A204.1 (cell line): Measurements from ENCODE around the gene UFD1.

Experiments
- FAIRE-seq: peaks from 2 replicates; lab custom pipeline; 2012; peaks lifted over from hg19 to GRCh38; lab: Jason Lieb, UNC

The UFD1 gene

DNA sequence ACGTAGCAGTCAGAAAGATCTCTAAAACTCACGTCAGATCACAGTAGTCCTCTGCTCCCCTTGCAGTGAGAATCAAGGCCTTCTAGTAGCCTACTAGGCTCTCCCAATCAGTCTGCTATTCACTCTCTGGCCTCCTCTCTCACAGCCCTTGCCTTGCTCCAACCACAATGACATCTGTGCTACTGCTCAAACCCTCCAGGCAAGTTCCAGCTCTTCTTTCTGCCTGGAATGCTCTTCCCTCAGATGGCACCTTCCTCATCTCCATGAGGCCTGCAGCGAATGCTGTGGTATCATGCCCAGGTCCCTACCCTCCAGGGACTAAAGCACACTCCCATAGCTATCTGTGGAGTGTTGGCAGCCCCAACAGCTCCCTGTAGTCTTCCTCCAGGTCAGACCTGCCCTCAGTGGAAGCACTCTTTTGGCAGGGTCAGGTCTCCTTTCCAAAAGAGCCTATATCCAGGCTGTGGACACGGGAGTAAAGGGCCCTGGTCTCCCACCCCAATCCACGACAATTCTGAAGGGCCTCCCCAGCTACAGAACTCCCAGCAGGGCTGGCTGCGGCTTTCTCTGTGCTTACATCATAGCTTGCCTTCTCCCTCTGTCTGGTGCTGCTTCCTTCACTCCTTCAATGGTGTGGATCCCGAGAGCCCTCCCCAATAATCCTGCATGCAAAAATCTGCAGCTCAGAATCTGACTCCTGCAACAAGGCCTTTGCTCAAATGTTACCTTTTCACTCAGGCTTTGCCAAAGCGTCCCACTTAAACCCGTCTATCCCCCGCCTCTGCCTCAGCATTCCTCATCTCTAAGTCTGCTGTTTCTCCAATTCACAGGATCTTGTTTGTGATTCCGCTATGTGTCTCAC, 56.3 kb downstream of the UFD1 start:
- FAIRE-seq: no peak

DNA sequence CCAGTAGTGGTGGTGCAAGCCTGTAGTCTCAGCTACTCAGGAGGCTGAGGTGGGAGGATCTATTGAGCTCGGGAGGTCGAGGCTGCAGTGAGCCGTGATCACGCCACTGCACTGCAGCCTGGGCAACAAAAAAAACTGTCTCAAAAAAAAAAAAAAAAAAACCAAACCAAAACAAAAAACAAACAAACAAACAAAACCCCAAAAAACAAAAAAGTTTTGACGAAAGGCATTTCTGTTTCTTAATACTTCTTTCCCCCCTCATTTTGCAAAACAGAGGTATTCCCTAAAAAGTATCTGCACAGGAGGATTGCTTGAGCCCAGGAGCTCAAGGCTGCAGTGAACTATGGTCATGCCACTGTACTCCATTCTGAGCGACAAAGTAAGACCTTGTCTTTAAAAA, 58.7 kb downstream of the UFD1 start:
- FAIRE-seq: no peak

DNA sequence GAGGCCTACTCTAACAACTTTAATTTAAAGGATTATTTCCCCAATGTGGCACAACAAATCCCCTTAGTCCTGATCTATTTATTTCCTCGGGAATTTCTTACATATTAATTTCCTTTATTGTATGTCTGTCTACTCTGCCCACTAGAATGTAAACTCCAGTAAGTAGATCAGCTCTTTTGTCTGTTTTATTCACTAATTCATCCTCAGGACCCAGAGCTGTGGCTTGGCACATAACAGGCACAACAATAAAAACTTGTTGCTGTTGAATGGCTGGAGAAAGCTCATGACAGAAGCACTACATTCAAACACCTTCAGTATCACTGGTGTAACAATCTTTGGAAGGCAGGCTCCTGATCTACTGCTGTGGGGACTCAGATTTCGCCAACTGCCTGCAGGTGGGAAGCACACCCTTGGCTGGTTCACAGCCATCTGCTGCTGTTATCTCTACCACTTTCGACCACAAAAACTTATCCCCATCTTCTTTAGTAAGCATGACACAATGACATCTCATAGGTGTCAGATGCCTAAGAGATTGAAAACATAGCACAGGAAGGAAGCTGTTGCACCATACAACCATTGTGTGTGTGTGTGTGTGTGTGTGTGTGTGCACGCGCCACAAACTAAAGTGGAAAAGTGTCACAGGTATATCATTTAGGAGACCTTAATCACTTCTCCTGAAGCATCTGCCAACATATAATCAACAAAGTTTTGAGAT, 59.4 kb downstream of the UFD1 start:
- no peak for FAIRE-seq

DNA sequence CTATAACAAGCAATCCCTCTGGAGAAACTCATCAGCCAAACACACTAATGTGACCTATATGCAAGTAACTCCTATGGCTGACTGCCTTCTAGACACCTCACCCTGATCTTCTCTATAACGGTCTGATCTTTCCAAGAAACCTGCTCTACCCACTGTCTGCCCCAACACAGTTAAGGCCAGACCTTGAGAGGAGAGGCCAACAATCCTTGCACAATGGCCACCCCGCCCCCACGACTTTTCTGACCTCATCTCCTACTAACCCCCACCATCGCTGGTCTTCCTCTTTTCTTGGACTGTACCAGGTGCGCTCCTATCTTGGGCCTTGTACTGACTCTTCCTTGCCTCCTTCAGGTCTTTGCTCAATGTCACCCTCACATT, 59.9 kb downstream of the UFD1 start:
- FAIRE-seq: no peak

DNA sequence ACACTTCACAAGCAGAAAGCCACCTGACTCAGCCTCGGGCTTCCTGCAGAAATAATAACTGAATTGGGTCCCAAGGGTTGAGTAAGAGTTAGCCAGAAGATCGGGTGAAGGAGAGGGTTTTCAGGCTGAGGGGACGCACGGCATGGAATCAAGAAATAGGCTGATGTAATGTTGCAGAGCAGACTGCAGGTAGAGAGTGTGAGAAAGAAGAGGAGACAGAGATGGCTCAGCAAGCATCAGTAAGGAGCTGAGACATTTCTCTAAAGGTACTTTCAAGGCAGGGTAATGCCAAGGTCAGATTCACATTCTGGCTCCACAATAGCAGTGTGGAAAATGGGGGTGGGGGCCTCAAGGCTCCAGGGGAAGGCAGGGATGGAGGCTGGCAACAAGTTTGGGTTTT, 66.1 kb downstream of the UFD1 start:
- FAIRE-seq: no peak

DNA sequence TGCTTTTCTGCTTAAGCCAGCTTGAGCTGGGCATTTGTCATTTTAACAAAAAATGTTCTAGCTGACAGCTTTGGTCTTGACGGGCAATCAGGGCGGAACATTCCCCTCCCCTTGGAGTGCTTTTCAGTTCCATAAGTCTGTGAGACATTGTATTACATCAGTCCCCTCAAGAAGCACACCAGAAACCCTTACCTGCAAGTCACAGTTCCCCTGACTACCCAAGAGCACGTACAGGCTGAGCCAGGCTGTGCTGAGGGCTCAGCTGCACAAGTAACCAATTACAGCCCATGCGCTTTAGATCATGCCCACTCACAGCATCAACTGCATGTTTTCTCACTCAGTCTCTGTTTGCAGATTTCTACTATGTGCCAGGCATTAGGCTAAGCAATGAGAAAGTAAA, 66.5 kb downstream of the UFD1 start:
- FAIRE-seq: no peak

DNA sequence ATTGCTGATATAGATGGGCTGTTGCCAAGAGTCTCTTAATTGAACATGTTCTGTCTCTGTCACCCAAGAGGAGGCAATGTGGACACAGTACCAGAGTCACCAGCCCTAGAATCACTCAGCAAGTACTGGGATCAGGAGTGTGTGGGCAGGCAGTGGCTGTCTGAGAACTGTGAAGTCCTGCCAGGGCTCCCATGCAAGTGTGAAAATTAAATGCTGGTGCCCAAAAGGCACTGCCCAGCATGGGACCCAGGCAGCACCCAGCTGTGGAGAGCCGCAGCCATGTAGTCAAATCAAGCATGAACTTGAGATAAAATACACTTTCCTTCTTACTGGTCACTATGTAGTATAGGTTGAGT, 67.3 kb downstream of the UFD1 start:
- FAIRE-seq: no peak

DNA sequence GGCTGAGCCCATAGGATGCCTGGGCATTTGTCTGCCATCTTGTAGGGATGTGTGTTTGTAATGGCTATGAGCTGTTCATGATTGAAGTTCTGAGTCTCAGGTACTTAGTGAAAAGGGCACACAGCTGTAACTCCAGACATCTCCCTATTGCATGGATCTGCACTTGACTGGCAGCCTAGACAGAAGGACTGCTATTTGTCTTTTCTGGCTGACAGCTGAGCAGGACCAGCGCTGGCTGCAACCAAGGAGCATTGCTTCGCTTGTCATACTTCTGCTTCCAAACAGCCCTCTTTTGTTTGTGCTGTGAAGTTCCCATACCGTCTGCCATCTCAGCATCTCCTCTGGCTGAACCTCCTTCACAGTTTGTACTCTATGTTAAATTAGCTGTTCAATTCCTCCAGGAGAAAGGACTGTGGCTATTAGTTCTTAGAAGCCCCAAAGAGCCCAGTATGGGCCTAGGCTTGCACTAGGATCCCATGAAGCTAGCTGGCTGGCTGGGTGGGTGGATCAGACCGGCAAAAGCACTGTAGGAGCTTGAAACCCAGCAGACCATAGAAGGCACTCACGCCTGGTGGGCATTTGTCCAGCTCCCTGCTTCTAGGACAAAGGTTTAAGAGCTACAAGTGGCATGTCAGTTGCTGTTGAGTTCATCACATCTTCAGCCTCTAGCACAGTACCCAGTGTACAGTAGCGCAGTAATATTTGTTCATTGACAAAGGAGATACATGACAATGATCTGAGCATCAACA, 67.9 kb downstream of the UFD1 start:
- FAIRE-seq: no peak

DNA sequence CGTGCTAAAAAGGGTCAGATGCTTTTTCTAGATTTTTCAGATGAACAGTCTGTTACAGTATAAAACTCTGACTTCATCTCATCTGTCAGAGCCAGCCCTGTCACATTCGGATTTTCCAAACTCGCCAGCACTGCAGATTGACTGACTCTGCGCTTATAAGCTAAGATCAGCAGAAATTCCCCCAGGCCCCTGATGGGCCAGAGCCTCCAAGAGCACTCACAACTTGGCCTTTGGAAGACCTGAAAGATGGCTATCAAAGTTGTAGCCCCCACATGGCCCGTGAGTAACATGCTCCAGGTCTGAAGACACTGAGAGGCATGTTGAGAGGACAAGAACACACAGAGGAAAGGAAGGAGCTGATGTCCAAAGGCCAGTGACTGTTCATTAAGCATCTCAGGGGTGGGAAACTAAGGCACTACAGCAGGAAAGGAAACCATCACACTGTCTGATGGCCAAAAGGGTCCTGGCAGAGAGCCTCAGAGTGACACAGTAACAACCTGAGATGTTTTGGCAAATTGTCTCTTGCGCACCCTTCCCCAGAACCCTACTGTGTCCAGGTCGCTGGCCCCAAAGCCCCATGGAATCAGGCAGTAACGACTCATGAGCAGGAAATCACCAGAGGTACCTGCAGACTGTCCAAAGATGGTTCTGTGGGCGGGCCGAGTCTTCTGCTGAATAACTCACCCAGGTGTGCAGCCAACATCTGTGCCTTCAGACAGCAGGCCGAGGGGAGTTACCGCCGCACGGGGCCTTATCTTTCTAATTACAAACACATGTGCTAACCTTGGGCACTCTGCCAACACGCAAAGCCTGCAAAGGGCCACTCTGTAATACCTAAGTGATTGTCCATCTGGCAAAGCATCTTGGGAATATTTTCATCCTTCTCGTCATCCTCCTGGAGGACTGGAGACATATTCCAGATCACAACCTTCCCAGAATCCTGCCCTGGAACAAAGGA, 71.1 kb downstream of the UFD1 start:
- FAIRE-seq: no peak

DNA sequence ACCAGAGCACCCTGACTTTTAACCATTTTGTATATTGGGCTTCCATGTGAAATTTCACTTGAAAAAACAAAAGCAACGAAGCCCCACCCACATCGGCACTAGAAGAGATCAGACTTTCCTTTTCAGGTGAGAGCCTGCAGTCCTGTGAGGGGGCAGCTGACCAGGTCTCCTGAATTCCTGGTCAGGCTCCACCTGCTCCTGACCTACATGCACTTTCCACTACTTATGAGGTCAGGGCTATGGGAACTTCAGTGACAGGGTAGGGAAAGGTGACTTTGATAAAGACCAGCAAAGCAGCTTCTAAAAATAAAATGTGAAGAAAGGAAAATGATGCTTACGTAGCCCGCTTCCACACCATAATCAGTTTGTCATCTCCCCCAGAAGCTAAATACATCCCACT, 72.1 kb downstream of the UFD1 start:
- no peak for FAIRE-seq

DNA sequence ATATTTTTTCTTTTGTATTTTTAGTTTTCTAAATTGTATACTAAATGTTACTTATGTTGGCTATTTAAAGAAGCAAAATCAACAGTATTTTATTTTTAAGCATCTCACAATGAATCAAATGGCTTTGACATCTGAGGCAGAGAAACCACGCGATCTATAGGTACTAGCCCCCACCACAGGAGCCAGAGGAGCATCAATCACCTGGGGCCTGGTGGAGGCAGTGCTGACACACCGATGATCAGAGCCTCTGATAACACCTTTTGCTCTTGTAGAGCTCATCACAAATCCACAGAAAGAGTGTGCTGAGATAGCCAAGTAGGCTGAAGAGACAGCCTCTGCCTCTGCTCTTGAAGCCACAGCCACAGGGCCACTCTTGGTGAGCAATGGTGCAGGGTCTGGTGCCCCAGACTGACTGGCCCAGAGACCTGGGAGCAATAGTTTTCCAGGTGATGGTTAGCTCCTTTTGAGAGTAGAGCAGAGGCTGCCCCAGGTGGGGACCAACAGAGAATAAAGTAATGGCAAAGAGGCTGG, 72.6 kb downstream of the UFD1 start:
- FAIRE-seq: no peak

DNA sequence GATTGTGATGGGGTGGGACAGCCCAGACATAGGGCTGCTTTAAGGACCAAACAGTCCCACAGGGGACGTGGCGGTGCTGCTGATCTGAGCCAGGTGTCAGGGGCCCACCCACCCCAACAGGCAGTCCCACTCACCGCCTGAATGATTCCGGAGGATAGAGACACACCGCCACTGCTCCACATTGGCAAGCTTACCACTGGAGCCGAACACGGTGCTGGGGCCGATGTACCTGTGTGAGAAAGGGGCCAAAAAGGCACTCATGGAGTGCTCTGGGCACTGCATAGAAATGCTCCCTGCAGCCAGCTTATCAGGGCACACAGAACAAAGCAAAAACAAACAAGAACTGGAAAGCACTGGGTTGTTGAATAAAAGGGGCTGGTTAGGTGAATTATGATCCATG, 73.3 kb downstream of the UFD1 start:
- FAIRE-seq: no peak

DNA sequence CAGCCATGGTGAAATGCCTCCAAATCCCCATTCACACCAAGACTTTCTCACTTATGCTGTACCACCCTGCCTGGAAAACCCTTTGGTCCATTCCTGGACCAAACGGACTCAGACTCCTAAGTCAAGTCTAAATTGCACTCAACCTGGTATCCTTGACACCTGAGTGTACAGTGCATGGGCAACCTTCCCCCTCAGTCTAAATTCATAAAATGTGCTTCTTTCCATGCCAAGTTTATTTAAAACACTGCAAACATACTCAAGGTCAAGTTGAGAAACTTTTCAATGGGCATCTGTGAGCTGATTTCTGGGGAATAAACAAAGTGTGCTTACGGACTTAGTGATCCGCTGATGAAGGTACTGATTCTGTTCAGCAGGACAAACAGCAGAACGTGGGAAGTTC, 73.9 kb downstream of the UFD1 start:
- no peak for FAIRE-seq

DNA sequence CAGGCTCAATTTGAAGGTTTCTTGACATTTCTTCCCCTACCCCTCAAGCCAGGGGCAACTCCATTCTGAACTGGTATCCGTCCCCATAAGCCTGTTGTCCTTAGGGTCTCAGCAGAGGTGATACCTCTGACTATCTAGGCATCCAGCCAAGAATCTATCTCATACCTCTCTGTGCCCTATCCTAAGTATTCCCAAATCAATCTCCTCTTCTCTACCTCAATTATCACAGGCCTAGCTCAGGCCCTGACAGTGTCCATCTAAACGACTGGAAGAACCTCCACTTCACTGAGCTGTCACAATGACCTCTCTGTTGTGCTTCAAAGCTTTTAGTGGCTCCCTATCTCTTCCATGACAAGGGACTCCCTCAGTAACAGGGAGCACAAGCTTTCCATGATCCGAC, 74.3 kb downstream of the UFD1 start:
- no peak for FAIRE-seq

DNA sequence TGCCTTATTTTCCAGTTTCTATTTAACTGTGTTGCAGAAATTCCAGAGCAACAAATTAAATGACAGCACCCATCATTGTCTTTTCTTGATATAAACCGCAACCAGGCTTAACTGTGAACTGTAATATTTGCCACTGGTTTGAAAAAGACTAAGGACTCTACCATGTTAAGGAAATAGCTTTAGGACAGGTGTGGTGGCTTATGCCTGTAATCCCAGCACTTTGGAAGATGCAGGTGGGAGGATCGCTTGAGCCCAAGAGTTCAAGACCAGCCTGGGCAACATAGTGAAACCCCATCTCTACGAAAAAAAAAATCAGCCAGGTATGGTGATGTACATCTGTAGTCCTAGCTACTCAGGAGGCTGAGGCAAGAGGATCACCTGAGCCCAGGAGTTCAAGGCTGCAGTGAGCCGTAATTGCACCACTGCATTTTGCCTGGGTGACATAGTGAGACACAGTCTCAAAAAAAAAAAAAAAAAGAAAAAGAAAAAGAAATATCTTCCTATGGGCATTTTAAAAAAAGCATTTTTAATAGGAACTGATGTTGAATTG, 76.3 kb downstream of the UFD1 start:
- FAIRE-seq: no peak

DNA sequence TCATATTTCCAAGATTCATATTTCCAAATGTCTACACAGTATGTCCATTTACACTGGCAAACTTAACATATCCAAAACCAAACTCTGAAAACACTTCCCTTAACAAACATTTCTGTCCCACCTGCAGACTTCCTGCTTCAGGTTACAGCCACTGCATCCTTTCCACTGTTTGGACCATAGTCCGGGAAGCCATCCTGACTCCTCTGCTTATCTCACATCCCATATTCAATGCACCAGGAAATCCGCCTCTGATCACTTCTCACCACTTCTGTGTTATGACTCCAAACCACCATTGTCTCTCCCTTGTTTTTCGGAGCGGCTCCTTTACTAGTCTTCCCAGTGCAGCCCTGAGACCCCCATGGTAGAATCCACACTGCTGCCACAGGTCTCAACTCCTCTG, 77.5 kb downstream of the UFD1 start:
- FAIRE-seq: no peak

DNA sequence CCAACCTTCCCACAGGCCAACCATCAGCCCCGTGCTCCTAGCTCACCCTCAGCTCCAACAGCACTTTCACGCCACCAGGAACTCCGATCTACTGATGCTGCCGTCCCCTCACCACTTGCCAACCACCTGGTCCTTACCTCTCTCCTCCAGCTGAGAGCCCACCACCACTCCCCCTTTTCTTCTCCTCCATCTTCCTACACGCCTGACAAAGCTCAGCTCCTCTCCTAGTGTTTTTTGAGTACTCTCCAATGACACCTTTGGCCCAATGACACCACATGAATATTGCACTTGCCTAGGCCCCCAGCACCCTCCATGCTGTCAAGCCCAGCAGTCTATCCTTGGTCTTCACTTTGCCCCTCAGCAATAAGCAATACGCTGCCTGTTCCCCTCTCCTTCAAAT, 78.1 kb downstream of the UFD1 start:
- FAIRE-seq: no peak
